Measurements from ENCODE around the gene BTBD9.

DNA sequence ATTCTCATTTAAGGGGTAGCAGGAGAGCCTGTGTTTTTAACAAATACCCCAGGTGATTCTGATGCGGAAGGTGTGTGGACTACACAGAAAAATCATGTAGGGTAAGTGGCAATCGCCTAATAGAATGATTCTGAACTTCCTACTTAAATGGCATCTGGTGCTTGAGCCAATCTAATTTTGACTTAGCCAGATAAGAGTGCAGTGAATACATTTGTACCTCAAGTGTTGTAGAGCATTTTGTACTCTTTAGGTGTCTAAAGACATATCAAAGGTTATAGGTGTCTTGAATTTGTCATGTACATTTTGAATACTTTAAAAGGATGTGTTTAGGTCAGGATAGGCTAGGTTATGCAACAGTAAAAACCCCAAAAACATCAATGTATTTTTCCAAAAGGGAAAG is 10.0 kb upstream of the BTBD9 start:
- TF ChIP-seq, protein P1, sequence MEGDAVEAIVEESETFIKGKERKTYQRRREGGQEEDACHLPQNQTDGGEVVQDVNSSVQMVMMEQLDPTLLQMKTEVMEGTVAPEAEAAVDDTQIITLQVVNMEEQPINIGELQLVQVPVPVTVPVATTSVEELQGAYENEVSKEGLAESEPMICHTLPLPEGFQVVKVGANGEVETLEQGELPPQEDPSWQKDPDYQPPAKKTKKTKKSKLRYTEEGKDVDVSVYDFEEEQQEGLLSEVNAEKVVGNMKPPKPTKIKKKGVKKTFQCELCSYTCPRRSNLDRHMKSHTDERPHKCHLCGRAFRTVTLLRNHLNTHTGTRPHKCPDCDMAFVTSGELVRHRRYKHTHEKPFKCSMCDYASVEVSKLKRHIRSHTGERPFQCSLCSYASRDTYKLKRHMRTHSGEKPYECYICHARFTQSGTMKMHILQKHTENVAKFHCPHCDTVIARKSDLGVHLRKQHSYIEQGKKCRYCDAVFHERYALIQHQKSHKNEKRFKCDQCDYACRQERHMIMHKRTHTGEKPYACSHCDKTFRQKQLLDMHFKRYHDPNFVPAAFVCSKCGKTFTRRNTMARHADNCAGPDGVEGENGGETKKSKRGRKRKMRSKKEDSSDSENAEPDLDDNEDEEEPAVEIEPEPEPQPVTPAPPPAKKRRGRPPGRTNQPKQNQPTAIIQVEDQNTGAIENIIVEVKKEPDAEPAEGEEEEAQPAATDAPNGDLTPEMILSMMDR (IDR thresholded peaks at IDR 0.05; ENCODE audit: extremely low read depth in 1 of 2, insufficient read depth in 1 of 2, low read depth in 1 of 2, low read length in 2 of 2) = no peak
- TF ChIP-seq POLR2A (IDR thresholded peaks at IDR 0.05; ENCODE audit: low read depth, low read length) (no peak), EZH2 (IDR thresholded peaks at IDR 0.05; ENCODE audit: borderline replicate concordance, low read depth, low read length, severe bottlenecking) (no peak), GATA2 (IDR thresholded peaks at IDR 0.05; ENCODE audit: insufficient read depth, insufficient read length, low read depth, low read length) (no peak), POLR2AphosphoS5 (IDR thresholded peaks at IDR 0.05; ENCODE audit: insufficient read depth, low read depth, low read length) (no peak), MYC (IDR thresholded peaks at IDR 0.05; ENCODE audit: low read depth, low read length) (no peak), JUN (IDR thresholded peaks at IDR 0.05; ENCODE audit: borderline replicate concordance, insufficient read depth, insufficient read length, low read depth) (no peak), FOS (IDR thresholded peaks at IDR 0.05; ENCODE audit: borderline replicate concordance, insufficient read depth, low read length) (no peak)
- TF ChIP-seq, protein P2, sequence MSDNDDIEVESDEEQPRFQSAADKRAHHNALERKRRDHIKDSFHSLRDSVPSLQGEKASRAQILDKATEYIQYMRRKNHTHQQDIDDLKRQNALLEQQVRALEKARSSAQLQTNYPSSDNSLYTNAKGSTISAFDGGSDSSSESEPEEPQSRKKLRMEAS (IDR thresholded peaks at IDR 0.05; ENCODE audit: insufficient read depth, insufficient read length) = no peak

Data from endothelial cell of umbilical vein (primary cell).